EH (cell line): ENCODE results near the gene PIAS1.
A peak's percentile ranks its signal among the peaks of the same experiment; 100 is the strongest.
"Not testable (repeated sequence)": the region's sequence is repeated elsewhere in the genome, so short reads cannot be mapped to it uniquely, and the experiment has no call there.

Source experiments
- DNase-seq: peaks from one replicate; pipeline ENCODE4 v3.0.0-alpha.2; 2015; ENCODE audit warnings: low read depth

The PIAS1 gene

DNA sequence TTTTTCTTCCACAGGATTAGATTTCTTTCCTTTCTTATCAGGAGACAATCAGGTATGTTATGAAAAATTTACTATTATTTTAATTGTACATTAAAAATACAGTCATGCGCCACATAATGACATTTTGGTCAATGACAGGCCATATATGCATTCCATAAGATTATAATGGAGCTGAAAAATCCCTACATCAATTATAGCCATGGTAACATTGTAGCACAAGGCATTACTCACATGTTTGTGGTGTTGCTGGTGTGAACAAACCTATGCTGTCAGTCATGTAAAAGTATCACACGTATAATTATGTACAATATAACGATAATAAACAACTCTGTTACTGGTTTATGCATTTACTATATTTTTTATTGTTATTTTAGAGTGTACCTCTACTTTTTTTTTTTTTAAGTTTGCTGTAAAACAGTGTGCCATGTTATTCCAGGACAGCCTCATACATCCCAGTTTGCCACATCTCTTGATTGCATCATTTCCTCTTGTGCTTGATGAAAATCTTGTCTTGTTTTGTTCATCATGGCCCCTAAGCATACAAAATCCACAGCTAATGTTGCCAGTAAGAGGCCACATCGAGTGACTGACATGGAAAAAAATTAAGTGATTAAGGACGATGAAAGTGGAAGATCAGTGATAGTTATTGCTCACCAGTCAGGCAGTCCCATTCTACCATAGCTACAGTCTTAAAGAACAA, 129.7 kb downstream of the PIAS1 start:
- DNase-seq: peak; percentile 52

DNA sequence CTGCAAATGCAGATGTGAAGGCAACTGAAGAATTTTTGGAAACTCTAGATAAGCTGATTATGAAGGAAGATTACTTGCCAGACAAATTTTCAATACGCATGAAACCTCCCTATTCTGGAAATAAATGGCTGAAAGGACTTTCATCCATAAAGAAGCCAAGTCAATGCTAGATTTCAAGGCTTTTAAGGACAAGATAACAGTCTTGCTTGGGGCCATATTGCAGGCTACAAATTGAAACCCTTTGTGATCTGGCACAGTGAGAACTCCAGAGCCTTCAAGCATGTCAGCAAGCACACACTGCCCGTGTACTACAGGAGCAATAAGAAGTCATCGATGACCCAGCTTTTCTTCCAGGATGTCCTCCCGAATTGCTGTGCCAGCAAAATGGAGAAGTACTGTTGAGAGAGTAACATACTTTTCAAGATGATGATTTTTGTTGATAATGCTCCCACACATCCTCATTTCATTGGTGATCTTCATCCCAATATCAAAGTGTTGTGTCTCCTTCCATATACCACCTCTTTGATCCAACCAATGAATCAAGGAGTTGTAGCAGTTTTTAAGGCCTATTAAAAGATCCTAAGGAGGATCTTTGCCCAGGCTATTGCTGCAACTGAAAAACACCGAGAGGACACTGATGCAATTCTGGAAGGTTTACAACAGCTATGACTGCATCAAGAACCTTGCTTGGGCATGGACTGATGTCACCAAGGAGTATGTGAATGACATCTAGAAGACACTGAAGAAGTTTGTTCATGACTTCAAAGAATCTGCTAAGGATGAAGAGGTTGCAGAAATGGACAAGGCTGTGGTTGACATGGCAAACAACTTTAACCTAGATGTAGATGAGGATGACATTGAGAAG, 130.7 kb downstream of the PIAS1 start:
- DNase-seq: no peak

- DNase-seq: peak; percentile 71
These were observed 132.7 kb downstream of the PIAS1 start for GRCh38 chr15:68186671-68187397.

DNA sequence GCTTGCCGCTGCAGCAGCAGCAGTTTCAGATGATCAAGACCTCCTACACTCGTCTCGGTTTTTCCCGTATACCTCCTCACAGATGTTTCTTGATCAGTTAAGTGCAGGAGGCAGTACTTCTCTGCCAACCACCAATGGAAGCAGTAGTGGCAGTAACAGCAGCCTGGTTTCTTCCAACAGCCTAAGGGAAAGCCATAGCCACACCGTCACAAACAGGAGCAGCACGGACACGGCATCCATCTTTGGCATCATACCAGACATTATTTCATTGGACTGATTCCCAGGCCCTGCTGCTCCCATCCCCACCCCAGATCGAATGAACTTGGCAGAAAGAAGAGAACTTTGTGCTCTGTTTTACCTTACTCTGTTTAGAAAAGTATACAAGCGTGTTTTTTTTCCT, 133.4 kb downstream of the PIAS1 start:
- DNase-seq: peak; percentile 88

- DNase-seq: no peak
These were observed 134.5 kb downstream of the PIAS1 start for GRCh38 chr15:68188647-68189046.

DNA sequence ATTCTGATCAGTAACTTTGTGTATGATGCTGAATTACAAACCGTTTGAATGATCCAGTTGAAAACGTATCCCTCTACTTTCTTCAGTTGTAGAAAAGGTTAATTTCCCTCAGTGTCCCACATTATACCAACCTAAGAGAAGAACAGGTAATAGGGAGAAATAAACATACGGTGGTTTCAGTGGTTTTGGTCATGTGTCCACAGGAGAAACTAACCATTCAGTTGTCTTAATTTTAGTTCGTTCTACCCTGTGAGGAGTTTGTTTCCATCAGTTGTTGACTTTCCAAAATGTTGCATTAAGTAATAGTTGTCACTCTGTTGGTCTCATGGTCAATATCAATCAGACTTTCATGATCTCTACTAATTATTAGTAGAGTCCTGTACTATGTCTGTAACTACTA, 135.9 kb downstream of the PIAS1 start:
- DNase-seq: no peak

DNA sequence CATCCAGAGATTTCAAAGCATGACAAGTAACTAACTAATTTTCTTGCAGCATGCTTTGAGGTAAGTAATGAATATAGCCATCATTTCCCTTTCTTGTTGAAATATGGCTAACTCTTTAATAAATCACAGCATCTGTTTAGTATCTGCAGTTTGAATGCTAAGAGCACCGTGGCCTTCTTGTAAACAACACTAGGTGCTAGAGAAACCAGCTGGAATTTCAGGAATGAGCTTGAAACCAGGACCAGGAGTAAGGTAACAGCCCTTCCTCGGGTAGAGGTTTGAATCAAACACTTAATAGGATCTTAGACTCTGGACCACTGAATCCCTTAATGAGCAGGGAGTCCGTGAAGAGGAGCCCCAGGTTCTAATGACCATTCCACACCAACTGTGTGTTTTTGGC, 137.4 kb downstream of the PIAS1 start:
- DNase-seq: no peak

- no peak for DNase-seq
These were observed 138.0 kb downstream of the PIAS1 start for GRCh38 chr15:68192117-68192516.

GRCh38 chr15:68192804-68193486, 138.8 kb downstream of the PIAS1 start:
- no peak for DNase-seq

DNA sequence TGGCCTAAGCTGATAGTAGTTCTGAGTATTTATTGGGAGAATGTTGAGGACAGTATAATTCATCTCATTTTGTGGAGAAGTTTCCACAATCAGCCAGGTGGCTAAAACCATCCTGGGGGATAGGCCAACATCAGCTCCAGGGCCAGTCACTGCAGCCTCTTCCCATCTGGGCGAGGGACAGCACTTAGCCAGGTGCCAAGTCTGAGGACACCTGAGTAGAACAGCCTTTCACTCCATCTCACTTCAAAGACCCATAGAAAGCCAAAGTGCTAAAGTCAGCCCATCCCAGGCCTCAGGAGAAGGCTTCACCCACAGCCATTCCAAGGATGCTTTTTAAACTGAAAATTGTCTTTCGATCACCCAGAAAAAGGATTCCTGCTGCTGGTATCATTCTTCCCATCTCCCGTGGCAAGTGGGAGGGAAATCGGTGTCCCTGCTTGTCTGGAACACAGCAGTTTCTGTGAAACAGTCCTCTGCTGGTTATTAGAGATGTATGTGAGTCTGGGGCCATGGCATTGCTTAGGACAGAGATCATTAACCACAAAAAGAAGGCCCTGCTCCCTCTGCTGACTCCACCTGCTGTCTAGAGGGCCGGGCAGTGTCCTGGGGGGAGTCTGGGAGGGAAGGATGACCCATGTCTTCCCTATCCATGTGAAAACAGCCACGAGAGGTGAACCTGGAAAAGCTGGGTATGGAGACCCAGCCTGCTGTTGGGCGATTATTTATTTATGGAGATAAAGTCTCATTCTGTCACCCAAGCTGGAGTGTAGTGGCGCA, 141.4 kb downstream of the PIAS1 start:
- DNase-seq: no peak

GRCh38 chr15:68196445-68197169, 142.5 kb downstream of the PIAS1 start:
- no peak for DNase-seq

DNA sequence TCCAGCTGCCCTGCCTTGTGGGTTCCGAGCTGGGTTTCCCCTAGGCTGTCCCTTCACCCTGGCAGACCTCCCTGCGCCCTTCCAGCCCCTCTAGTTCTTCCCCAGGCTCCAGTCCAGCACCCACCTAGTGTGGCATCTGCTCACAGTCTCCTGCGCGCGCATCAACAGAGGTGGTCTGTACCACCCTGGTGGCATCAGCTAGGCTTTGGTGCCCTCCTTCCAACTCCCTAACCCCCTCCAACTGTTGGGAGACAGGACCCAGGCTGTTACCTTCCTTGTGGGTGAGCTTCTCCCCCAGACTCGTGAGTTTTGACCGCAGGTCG, 143.0 kb downstream of the PIAS1 start:
- DNase-seq: no peak

GRCh38 chr15:68197661-68198437, 143.7 kb downstream of the PIAS1 start:
- DNase-seq: no peak

- DNase-seq: no peak
These were observed 145.2 kb downstream of the PIAS1 start for GRCh38 chr15:68199340-68199739.

- DNase-seq: no peak
These were observed 146.1 kb downstream of the PIAS1 start for GRCh38 chr15:68200016-68200861.

- no peak for DNase-seq
These were observed 147.2 kb downstream of the PIAS1 start for GRCh38 chr15:68201153-68201878.

DNA sequence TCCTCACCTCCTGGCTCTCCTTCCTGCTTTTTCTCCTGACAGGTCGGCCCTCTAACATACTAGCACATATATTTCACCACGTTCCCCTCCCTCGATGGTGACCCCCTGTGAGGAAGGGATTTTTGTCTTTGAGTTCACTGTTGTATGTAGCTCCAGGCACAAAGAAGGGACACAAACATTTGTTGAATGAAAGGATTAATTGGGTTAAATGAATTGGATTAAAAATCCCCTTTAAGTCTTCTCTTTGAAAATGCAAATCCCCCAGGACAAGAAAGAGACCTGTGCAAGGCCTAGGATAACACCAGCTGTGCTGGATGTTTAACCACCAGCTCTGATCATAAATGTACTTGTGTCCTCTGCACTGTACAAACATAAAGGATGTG, 147.8 kb downstream of the PIAS1 start:
- no peak for DNase-seq

DNA sequence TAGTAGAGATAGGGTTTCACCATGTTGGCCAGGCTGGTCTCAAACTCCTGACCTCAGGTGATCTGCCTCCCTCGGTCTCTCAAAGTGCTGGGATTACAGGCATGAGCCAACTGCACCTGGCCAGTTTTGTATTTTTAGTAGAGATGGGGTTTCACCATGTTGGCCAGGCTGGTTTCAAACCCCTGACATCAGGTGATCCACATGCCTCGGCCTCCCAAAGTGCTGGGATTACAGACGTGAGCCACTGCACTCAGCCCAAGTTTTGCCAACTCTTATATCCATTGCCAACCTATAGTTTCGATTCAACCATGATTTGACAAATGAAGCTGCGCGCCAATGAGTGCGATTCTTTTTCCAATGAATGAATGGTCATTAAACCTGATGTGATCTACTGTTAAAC, 148.9 kb downstream of the PIAS1 start:
- not testable (repeated sequence) for DNase-seq
